Suprapubic skin (tissue), 4 donors: ENCODE measurements around the gene GSK3B. TPM values are rescaled to one million over a fixed set of nuclear protein-coding genes. Genes with fewer than 3 reads are reported as not detected.
A peak's percentile ranks its signal among the peaks of the same experiment; 100 is the strongest.

Experiments
- DNase-seq, 2 donors: peaks; one replicate each; pipeline ENCODE4 v3.0.0-alpha.2; 2019; ENCODE audit warnings: low spot score in 2 of 2
- H3K27ac ChIP-seq: fragments of 200-600 bp; sonication (generic); one replicate; pipeline ENCODE4 v1.5.1; 2019
- H3K27me3 ChIP-seq: fragments of 200-600 bp; sonication (generic); one replicate; pipeline ENCODE4 v1.5.1; 2019
- H3K36me3 ChIP-seq: fragments of 200-600 bp; sonication (generic); one replicate; pipeline ENCODE4 v1.5.1; 2019
- H3K4me1 ChIP-seq: fragments of 200-600 bp; sonication (generic); one replicate; pipeline ENCODE4 v1.5.1; 2019
- H3K4me3 ChIP-seq: fragments of 200-600 bp; sonication (generic); one replicate; pipeline ENCODE4 v1.5.1; 2019; ENCODE audit warnings: mild to moderate bottlenecking
- H3K9me3 ChIP-seq: fragments of 200-600 bp; sonication (generic); one replicate; pipeline ENCODE4 v1.5.1; 2019
- CTCF ChIP-seq, 2 donors: fragments of 200-600 bp in 1 of 2; fragments of 450-650 bp in 1 of 2; sonication (generic) in 1 of 2; IDR thresholded peaks; one replicate each; pipeline ENCODE4 v1.5.1; 2016 to 2019; ENCODE audit warnings: antibody characterized with exemption in 2 of 2, mild to moderate bottlenecking in 1 of 2, moderate library complexity in 1 of 2
- EP300 ChIP-seq: sonication (generic); formaldehyde crosslinking; IDR thresholded peaks from one replicate; pipeline ENCODE4 v1.6.1; 2017; ENCODE audit warnings: antibody characterized with exemption
- POLR2A ChIP-seq, 2 donors: fragments of 450-650 bp; IDR thresholded peaks; one replicate each; pipeline ENCODE4 v1.6.1; 2017; ENCODE audit warnings: antibody characterized with exemption in 2 of 2, mild to moderate bottlenecking in 2 of 2, moderate library complexity in 2 of 2
- POLR2AphosphoS5 ChIP-seq, 3 donors: sonication (generic); formaldehyde crosslinking; IDR thresholded peaks; one replicate each; pipeline ENCODE4 v1.6.1; 2017; ENCODE audit warnings: antibody characterized with exemption in 3 of 3
- WGBS: methylation state at CpG from one replicate; pipeline ENCODE4 v1.1.5; 2018; 5-methylcytosine and 5-hydroxymethylcytosine counted together
- total RNA-seq, 4 donors: library from RNA; depleted of rRNA; stranded (reverse); fragments of >200 nt; gene quantifications; one replicate each; pipeline ENCODE4 v1.1.0, GENCODE V29; 2016

The GSK3B gene
- total RNA-seq, 4 donors from 2014 or later, result 43.8 to 58.1 (median 53.0) TPM

GRCh38 chr3:120119846-120120510 is 25.7 kb upstream of the GSK3B start:
- DNase-seq, result no peak
- TF ChIP-seq POLR2AphosphoS5 (IDR thresholded peaks at IDR 0.05) (no peak), CTCF (IDR thresholded peaks at IDR 0.05) (no peak), POLR2A (IDR thresholded peaks at IDR 0.05) (no peak), EP300 (no peak)
- H3K9me3 ChIP-seq, result no peaks in the 10 kb centered on the region
- H3K27me3 ChIP-seq, result no peaks in the 10 kb centered on the region
- no peaks in the 10 kb centered on the region for H3K4me1 ChIP-seq
- no peaks in the 10 kb centered on the region for H3K36me3 ChIP-seq
- H3K27ac ChIP-seq, result no peak overlapping the region
- WGBS, result 94% methylated on average over 7 of the region's 7 CpGs
- H3K4me3 ChIP-seq, result no peak overlapping the region

- 48% methylated on average over 2 of the region's 2 CpGs for WGBS
- Histone ChIP-seq H3K4me1 (peaks cover 40% of the 10 kb centered on the region), H3K27ac (no peak overlapping the region), H3K4me3 (no peak overlapping the region), H3K27me3 (no peaks in the 10 kb centered on the region), H3K36me3 (no peaks in the 10 kb centered on the region), H3K9me3 (no peaks in the 10 kb centered on the region)
- no peak for TF ChIP-seq POLR2AphosphoS5 (IDR thresholded peaks at IDR 0.05)
- TF ChIP-seq EP300, result no peak
- no peak for TF ChIP-seq POLR2A (IDR thresholded peaks at IDR 0.05)
- TF ChIP-seq CTCF (IDR thresholded peaks at IDR 0.05), result no peak
- DNase-seq, result no peak
Observed at GRCh38 chr3:120114981-120115380, 20.7 kb upstream of the GSK3B start.

- Histone ChIP-seq H3K27me3 (no peaks in the 10 kb centered on the region), H3K27ac (no peak overlapping the region), H3K4me3 (no peak overlapping the region), H3K36me3 (no peaks in the 10 kb centered on the region), H3K9me3 (no peaks in the 10 kb centered on the region), H3K4me1 (peaks cover 40% of the 10 kb centered on the region)
- TF ChIP-seq CTCF (IDR thresholded peaks at IDR 0.05) (no peak), POLR2AphosphoS5 (IDR thresholded peaks at IDR 0.05) (no peak), EP300 (no peak), POLR2A (IDR thresholded peaks at IDR 0.05) (no peak)
- no peak for DNase-seq
- 89% methylated on average over 2 of the region's 2 CpGs for WGBS
Observed at GRCh38 chr3:120114376-120114775, 20.1 kb upstream of the GSK3B start.

GRCh38 chr3:120113128-120114116 is 19.2 kb upstream of the GSK3B start:
- H3K27me3 ChIP-seq, result no peaks in the 10 kb centered on the region
- H3K27ac ChIP-seq, result no peak overlapping the region
- no peaks in the 10 kb centered on the region for H3K9me3 ChIP-seq
- no peaks in the 10 kb centered on the region for H3K36me3 ChIP-seq
- DNase-seq, result no peak
- no peak overlapping the region for H3K4me3 ChIP-seq
- H3K4me1 ChIP-seq, result peaks cover 40% of the 10 kb centered on the region
- TF ChIP-seq CTCF (IDR thresholded peaks at IDR 0.05) (no peak), POLR2A (IDR thresholded peaks at IDR 0.05) (no peak), EP300 (no peak), POLR2AphosphoS5 (IDR thresholded peaks at IDR 0.05) (no peak)
- 63% methylated on average over 7 of the region's 8 CpGs for WGBS

- peak overlapping the region; percentile 7 for H3K27ac ChIP-seq
- no peak for DNase-seq
Observed at GRCh38 chr3:120111898-120112297, 17.7 kb upstream of the GSK3B start.

More at GRCh38 chr3:120111898-120112297, 17.7 kb upstream of the GSK3B start:
- WGBS, result 42% methylated on average over 1 of the region's 1 CpG
- TF ChIP-seq CTCF (IDR thresholded peaks at IDR 0.05) (no peak), POLR2A (IDR thresholded peaks at IDR 0.05) (no peak), EP300 (no peak), POLR2AphosphoS5 (IDR thresholded peaks at IDR 0.05) (no peak)
- Histone ChIP-seq H3K36me3 (no peaks in the 10 kb centered on the region), H3K9me3 (no peaks in the 10 kb centered on the region), H3K4me1 (peaks cover 40% of the 10 kb centered on the region), H3K27me3 (no peaks in the 10 kb centered on the region), H3K4me3 (no peak overlapping the region)
